Embryonic facial prominence (tissue), 1 donor: Measurements from ENCODE around the gene SRGN.
A peak's percentile ranks its signal among the peaks of the same experiment; 100 is the strongest.

ENCODE experiments used
- DNase-seq: peaks from one replicate; pipeline ENCODE4 v3.0.0-alpha.2; 2016; ENCODE audit errors: extremely low spot score

Gene SRGN

GRCh38 chr10:69090685-69091084 lies 2.8 kb downstream of the SRGN start:
- DNase-seq: no peak

DNA sequence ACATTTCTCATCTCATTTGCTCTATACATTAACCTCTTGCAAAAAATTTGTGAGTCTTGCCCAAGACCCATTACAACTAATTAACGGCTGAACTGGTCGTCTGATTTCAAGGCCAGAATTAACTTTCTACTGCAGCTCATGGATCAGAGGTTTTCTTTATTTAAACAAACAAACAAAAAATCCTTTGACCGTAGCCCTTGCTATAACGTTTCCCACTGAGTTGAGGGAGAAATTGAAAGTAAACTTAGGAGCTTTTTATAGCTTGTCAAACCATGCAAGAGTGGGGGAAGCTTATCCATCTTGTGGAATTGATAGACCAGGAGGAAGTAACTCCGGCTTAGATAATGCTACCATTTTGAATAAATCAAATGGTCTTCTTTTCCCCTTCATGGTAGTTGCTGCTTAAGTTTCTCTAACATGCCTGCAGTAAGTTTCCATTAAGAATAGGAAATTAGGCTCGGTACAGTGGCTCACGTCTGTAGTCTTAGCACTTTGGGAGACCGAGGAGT lies 3.3 kb downstream of the SRGN start:
- no peak for DNase-seq

DNA sequence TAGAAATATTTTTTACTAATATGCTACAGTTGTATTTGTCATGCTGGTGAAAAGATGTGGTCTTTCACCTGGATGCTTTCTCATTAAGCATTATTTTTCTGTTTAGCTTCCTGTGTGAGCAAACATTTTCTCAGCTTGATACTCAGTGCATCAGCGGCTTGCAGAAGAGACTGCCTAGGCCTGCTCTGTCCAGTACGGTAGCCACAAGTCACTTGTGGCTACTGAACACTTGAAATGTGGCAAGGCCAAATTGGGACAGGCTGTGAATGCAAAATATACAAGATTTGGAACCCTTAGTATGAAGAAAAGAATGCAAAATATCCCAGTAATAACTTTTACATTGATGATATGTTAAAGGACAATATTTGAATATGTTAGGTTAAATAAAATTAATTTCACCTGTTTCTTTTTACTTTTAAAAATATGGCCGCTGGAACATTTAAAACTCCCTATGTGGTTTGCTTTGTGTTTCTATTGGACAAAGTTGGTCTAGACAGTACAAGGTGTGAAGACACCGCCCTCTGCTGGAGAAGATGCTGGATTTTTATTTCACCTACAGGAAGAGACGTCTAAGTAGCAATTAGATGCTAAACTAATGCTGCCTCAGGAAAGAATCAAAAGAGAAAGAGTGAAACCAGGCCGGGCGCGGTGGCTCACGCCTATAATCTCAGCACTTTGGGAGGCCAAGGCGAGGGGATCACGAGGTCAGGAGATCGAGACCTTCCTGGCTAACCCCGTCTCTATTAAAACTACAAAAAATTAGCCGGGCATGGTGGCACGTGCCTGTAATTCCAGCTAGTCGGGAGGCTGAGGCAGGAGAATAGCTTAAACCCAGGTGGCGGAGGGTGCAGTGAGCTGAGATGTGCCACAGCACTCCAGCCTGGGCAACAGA lies 5.3 kb downstream of the SRGN start:
- peak; percentile 31 for DNase-seq

- no peak for DNase-seq
Measured at GRCh38 chr10:69093933-69094332, 6.0 kb downstream of the SRGN start.

DNA sequence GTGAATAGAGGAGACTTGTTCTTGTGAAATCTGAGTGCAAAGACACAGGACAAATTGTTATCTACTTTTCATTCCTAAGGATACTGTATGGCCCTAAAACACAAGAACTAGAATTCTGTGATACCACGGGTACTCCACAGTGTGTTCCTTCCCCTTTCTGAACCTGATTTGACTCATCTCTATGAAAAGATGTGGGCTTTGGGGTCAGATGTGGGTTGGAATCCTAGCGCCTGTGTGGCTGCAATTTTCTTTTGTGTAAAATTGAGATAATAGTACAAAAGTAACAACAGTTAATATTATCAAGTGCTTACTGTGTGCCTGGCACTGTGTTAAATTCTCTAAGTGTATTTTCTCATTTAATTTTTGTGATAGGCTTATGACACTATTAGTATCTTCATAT lies 8.1 kb downstream of the SRGN start:
- no peak for DNase-seq

DNA sequence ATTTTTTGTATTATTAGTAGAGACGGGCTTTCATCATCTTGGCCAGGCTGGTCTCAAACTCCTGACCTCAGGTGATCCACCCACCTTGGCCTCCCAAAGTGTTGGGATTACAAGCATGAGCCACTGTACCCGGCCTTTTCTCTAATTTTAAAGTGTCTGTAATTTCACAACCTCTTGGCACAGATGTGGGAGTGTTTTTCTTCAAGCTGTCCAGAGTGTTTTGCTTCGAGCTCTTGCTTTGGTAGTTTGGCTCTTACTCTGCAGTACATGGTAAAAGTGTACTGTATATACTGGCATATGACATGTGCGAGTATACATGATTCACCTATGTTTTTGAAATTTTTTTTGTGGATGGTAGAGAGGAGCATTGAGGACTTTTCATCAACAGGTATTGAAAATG lies 9.8 kb downstream of the SRGN start:
- no peak for DNase-seq

DNA sequence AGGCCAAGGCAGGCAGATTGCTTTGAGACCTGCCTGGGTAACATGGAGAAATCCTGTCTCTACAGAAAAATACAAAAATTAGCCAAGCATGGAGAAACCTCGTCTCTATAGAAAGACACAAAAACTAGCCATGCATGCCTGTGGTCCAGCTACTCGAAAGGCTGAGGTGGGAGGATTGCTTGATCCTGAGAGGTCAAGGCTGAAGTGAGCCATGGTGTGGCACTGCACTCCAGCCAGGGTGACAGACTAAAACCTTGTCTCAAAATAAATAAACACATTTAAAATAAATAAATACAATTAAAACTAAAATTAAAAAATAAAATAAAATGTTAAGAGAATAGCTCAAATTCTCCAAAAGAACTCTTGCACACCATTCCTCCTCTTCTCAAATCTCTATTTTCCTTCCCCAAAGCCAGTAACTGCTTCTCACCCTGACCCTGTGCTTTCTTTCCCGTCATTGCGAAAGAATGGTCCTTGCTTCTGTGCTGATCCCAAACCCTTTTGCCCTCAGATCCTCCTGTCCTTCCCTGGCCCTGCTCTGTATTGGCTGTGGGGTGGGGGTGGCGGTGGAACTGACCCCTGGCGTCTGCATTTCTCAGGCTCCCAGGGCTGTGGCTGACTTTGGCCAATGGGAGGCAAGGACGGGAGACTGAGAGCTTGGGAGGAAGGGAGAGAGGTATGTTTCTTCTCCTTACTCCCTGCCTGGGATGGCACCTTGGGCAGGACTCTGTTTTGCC lies 12.4 kb downstream of the SRGN start:
- DNase-seq: no peak

- DNase-seq: no peak
Measured at GRCh38 chr10:69101451-69102095, 13.7 kb downstream of the SRGN start.

- DNase-seq: no peak
Measured at GRCh38 chr10:69102440-69102839, 14.5 kb downstream of the SRGN start.

DNA sequence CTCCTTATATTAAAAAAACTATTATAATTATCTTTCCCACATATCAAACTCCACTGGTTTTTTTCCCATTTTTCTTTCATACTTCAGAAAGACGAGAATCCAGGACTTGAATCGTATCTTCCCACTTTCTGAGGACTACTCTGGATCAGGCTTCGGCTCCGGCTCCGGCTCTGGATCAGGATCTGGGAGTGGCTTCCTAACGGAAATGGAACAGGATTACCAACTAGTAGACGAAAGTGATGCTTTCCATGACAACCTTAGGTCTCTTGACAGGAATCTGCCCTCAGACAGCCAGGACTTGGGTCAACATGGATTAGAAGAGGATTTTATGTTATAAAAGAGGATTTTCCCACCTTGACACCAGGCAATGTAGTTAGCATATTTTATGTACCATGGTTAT lies 15.9 kb downstream of the SRGN start:
- no peak for DNase-seq

DNA sequence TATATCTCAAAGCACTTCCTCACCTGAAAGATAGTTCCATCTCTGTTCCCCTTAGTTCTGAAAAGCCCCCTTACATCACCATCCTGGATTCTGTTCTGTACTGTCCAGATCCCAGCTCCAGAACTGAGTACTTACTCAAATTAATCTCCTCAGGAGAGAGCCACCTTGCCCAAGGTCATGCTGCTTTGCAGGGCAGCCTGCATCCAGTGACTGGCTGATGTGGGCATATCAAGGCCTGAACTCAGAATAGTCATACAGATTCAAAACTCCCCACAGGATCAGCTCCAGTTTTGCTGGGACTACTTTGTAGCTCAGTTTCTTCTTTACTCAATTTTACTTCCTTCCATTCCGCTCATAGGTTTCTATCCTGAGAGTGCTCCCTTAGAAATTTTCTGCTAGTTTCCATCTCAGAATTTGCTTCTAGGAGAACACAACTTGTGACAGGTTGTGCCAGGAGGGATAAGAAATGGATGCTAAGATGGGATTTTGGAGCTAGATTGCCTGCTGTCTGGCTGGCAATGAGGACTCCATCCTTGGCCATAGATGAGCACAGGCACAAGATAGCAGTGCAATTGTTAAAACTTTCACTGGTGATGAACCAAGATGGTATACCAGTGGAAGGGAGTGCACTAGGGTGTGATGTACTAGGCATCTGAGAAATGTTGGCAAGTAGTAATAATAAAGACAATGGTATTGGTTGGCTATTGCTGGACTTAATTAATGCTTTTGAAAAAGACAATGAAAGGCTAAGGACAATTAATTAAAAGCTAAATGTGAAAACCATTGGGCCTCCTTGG lies 17.3 kb downstream of the SRGN start:
- DNase-seq: no peak

DNA sequence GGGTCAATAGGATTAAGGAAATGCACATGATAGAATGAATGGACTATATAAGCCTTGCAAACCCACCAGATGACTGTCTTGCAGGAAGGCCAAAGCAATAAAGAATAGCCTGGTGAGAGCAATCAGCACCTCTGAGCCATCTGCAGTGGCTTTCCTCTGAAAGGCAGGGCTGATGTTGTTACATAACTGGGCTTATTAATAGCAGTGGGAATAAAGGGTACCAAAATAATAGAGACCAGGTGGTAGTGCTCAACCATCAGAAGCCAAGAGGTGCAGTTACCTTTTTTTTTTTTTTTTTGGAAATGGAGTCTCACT lies 19.2 kb downstream of the SRGN start:
- DNase-seq: no peak

GRCh38 chr10:69107699-69108098 lies 19.8 kb downstream of the SRGN start:
- no peak for DNase-seq

DNA sequence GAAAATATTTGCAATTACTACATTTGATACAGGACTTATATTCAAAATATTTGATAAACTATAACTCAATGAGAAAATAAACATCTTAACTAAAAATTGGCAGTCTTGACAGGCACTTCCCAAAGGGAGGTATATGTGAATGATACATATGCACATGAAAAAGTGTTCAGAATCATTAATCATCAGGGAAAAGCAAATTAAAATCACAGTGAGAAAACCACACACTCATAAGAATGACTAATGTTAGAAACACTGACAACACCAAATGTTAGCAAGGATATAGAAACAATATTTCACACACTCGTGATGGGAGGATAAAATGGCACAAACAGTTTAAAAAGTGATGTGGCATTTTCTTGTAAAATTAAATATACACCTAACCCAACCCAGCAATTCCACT lies 32.0 kb downstream of the SRGN start:
- no peak for DNase-seq

DNA sequence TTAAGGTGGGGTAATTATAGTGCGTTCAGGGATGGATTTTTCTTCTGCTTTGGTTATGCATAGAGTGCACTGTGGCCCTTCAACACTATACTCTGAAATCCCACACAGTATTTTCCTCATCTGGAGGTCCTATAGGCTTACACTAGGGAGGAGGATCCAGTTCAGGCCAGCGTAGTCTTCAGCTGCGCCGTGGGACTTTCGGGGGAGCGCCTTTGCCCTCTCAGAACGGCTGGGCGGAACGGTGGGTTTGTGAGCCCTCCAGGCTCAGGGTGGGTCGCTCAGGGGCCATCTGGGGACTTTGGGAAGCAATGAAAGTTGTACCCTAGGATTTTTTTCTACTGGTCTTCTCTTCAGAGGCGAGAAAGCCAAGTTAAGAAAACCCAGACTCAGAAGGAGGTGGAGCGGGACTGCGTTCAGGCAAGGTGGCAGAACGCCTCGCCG lies 35.4 kb downstream of the SRGN start:
- peak; percentile 76 for DNase-seq

- peak; percentile 98 for DNase-seq
Measured at GRCh38 chr10:69123747-69124562, 36.1 kb downstream of the SRGN start, which contains the start of gene VPS26A. Gene VPS26A (plus strand): TSS chr10:69124178. CDS start chr10:69124278, 100 bp downstream.

GRCh38 chr10:69124563-69125268 lies 36.8 kb downstream of the SRGN start:
- DNase-seq: peak; percentile 9

DNA sequence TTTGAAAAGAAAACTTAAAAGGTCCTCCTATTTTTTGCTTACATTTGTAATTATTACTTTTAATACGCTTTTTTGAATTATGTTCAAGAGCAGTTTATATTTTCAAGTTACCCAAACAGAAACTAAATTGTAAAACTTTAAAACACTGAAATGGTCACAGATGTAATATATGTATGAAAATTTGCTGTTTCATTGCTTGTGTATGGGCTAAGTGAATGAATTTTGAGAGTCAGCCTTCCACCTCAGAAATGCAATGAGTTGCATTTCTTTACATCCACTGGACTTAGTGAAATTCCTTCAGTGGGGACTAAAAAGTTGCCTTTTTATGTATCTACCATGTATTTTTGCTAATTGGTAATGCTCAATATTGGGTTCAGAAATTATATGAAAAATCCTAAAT lies 37.7 kb downstream of the SRGN start:
- no peak for DNase-seq

GRCh38 chr10:69130251-69130650 lies 42.3 kb downstream of the SRGN start:
- DNase-seq: no peak

DNA sequence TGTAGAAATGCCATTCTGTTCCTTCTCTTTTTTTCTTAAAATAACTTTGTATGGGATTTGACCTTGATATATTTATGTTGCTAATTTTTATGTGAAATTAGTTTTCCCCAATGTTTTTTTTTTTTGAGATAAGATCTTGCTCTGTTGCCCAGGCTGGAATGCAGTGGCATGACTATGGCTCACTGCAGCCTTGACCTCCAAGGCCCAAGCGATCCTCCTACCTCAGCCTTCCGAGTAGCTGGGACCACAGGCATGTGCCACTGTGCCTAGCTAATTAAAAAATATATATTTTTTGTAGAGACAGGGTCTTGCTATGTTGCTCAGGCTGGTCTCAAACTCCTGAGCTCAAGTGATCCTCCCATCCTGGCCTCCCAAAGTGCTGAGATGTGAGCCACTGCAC lies 52.1 kb downstream of the SRGN start:
- DNase-seq: no peak
